Kidney epithelial cell (primary cell): ENCODE measurements around the gene HOXA6. TPM values are rescaled to one million over a fixed set of nuclear protein-coding genes. Genes with fewer than 3 reads are reported as not detected.
A peak's percentile ranks its signal among the peaks of the same experiment; 100 is the strongest.

Experiments used
- DNase-seq: peaks from one replicate; pipeline ENCODE4 v3.0.0-alpha.2; 2010; ENCODE audit warnings: low read depth
- H3K27me3 ChIP-seq: 2 replicates; pipeline ENCODE4 v1.6.0; 2011; ENCODE audit warnings: low read length; ENCODE audit not compliant: control insufficient read depth, insufficient read depth
- H3K36me3 ChIP-seq: 2 replicates; pipeline ENCODE4 v1.5.1; 2011; ENCODE audit warnings: low read length; ENCODE audit not compliant: control insufficient read depth, insufficient read depth
- H3K4me3 ChIP-seq: 2 replicates; pipeline ENCODE4 v1.5.1; 2011; ENCODE audit warnings: low read depth, mild to moderate bottlenecking, control low read depth, low read length
- total RNA-seq: library from RNA; depleted of rRNA; stranded (reverse); fragments of >200 nt; gene quantifications from 2 replicates; pipeline ENCODE4 v1.2.3, GENCODE V29; 2015
- TF ChIP-seq, protein P1 (sequence below): IDR thresholded peaks from 2 replicates; pipeline ENCODE4 v1.5.1; 2011; ENCODE audit warnings: mild to moderate bottlenecking, moderate library complexity, low read length, control low read depth, inconsistent platforms; ENCODE audit not compliant: insufficient read depth, poor library complexity, severe bottlenecking

Gene HOXA6
- total RNA-seq, 1 donor from 2014 or later = 4.8 TPM

GRCh38 chr7:27107391-27108381 lies 39.9 kb downstream of the HOXA6 start:
- Histone ChIP-seq H3K4me3 (peak overlapping the region; percentile 24), H3K36me3 (no peaks in the 10 kb centered on the region), H3K27me3 (no peaks in the 10 kb centered on the region)
- TF ChIP-seq, protein P1, sequence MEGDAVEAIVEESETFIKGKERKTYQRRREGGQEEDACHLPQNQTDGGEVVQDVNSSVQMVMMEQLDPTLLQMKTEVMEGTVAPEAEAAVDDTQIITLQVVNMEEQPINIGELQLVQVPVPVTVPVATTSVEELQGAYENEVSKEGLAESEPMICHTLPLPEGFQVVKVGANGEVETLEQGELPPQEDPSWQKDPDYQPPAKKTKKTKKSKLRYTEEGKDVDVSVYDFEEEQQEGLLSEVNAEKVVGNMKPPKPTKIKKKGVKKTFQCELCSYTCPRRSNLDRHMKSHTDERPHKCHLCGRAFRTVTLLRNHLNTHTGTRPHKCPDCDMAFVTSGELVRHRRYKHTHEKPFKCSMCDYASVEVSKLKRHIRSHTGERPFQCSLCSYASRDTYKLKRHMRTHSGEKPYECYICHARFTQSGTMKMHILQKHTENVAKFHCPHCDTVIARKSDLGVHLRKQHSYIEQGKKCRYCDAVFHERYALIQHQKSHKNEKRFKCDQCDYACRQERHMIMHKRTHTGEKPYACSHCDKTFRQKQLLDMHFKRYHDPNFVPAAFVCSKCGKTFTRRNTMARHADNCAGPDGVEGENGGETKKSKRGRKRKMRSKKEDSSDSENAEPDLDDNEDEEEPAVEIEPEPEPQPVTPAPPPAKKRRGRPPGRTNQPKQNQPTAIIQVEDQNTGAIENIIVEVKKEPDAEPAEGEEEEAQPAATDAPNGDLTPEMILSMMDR = no peak
- no peak for DNase-seq

- no peaks in the 10 kb centered on the region for H3K27me3 ChIP-seq
- TF ChIP-seq, protein P1 = no peak
- no peaks in the 10 kb centered on the region for H3K36me3 ChIP-seq
- H3K4me3 ChIP-seq = peak overlapping the region; percentile 38
- no peak for DNase-seq
These were observed 40.7 kb downstream of the HOXA6 start for GRCh38 chr7:27106901-27107240.

- TF ChIP-seq, protein P1 = no peak
- Histone ChIP-seq H3K27me3 (no peaks in the 10 kb centered on the region), H3K4me3 (peak overlapping the region; percentile 38), H3K36me3 (no peaks in the 10 kb centered on the region)
- no peak for DNase-seq
These were observed 41.2 kb downstream of the HOXA6 start for GRCh38 chr7:27106181-27106900.

DNA sequence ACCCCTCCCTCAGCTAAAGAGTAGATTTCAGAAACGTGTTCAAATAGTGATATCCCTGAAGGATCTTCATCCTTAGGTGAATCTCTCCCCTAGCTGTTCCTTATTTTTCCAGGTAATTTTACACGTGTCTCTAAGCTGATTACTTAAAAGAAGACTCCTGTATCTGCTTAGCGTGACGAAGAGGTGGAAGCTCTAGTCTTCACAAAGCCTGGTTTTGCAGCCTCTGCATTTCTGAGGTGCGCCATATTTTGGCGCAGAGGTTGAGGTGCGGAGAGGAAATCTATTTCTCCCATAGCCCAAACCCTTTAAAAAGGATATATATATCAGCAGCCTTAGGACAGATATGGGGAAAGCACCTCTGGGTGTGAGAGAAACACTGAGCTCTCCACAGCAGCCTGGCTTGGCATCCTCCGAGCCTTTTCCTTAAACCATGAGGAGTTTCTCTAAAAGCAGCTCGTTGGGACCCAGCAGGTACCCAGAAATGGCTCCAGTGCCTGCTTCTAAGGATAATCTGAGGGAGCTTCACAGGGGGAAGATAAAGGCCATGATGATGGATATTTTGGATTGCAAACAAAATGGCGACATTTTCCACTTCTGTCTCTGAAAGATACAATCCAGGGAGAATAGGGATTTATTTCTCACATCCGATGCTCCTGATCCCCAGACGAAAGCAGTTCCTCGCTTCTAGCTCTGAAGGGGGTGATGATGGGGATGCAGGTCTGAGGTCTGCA lies 42.1 kb downstream of the HOXA6 start:
- Histone ChIP-seq H3K4me3 (no peak overlapping the region), H3K27me3 (no peaks in the 10 kb centered on the region), H3K36me3 (no peaks in the 10 kb centered on the region)
- no peak for DNase-seq
- TF ChIP-seq, protein P1 = no peak

GRCh38 chr7:27104341-27105058 lies 43.1 kb downstream of the HOXA6 start:
- DNase-seq = no peak
- H3K4me3 ChIP-seq = peak overlapping the region; percentile 31
- TF ChIP-seq, protein P1 = no peak
- H3K27me3 ChIP-seq = no peaks in the 10 kb centered on the region
- no peaks in the 10 kb centered on the region for H3K36me3 ChIP-seq
